ENCODE results near the gene NID2.
A peak's percentile ranks its signal among the peaks of the same experiment; 100 is the strongest.

Gene NID2

DNA sequence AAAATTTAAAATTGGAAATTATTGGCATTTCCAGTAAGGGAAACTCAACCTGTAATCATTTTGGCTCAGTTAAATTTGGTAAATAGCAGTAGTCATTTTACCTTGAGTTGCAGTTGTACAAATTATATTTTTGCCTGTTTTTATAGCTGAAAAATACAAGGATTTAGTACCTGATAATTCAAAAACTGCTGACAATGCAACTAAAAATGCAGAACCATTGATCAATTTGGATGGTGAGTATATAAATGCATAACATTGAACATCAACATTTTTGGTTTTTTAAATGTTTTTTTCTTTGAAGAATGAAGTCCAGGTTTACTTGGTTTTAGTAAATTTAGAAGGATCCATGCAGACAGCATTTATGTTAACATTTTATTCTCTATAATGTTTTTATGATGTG, 70.5 kb downstream of the NID2 start:
- no peak for DNase-seq

DNA sequence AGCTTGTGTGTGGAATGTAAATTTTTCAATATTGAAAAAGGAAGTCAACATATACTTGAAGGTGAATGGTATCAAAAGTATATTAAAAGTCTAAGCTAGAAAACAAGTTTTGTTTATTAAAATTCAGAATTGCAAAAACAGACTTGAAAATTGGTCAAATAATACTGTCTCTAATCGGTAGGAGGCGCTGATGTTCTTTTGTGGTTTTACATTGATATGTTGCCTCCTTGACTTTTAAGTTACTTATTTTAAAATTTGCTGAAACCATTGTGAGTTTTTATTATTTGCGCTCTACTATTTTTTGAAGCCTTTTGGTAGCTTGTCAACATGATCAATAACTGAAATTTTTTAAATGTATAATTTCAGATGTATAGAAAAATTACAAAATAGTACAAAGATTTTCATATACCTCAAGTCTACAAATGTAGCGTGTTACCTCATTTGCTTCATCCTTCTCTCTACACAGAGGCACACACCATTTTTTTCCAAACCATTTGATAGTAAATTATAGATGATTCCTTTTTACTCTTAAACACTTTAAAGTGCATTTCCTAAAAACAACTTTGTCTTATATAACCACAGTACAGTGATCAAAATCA, 72.6 kb downstream of the NID2 start:
- no peak for DNase-seq

DNA sequence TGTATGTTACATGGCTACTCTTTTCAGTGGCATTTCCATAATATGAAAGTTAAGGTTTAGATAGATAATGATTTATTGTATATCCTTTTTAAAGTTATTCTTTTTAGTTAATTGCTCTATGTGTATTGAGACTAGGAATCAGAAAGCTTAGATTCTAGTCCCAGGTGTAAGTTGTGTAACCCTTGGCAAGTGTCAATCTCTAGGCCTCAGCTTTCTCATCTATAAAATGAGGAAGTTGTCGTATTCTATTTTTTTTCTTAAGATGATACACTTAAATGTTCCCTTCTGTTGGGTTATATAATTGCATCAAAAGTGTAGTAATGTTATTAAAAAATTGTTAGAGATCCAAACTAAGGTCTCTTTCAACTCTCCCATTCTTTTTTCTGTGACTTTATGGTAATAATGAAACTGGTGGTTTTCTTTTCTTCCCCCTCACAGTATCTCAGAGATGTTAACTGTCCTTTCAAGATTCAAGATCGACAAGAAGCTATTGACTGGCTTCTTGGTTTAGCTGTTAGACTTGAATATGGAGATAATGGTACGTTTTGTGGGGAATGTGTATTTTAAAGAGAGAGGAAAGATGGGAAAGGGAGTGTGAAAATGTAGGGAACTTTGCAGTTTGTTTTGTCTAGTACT, 75.5 kb downstream of the NID2 start:
- no peak for DNase-seq

DNA sequence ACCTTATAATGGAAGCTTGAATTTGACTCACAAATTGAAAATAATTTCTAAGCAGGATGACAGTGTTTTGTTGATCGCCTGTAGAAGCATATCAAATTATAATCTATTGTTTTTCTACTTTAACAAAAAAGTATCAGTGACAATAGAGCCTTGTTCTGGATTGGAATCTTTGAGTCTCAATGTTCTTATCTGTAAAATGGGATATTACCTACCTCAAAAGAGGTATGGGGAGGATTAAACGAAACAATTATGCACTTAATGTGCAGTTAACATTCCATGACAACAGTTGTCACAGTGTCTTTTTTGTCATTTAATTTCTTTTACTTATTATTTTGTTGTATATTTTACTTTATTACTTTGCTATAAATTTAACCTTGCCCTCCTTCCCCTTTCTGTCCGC, 78.4 kb downstream of the NID2 start:
- no peak for DNase-seq

DNA sequence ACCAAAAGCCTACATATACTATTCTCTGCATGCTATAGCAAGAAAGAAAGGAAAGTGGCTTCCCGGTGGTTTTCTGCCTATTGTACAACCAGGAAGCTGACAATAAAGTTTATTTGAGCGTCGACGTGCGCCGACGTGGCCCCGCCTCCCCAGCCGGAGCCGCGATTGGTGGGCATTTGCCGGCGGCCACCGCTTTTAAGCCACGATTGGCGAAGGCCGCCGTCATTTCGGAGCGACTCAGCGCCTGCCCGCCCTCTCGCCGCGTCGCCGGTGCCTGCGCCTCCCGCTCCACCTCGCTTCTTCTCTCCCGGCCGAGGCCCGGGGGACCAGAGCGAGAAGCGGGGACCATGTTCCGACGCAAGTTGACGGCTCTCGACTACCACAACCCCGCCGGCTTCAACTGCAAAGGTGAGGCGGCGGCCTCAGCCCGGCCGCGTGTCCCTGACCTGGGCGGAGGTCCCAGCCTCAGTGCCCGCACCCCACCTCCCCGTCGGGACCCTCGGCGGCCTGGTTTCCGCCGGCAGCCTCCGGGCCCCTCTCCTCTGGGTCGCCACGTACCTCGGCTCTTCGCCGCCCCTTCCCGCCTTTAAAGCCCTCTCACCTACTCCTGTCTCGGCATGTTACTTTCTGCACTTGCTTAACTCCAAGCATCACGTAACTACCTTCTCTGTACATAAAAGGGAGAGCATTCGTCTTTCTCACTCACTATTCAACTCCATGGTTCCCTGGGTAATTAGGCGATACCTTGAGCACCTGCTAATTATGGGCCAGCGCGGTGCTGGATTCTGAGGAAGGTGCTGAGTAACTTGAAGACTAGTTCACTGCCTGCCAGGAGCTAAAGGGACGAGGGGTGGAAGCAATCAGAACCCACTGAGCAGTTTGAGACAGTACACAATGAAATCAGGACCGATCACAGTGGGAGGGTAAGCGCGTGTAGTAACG, 79.3 kb downstream of the NID2 start, which contains the start of gene RTRAF:
Gene RTRAF, plus strand, starts transcription at position 254 of the 942 bp plus-strand sequence. Its CDS starts 94 bp downstream, at position 348.
- DNase-seq, result peak; percentile 96

DNA sequence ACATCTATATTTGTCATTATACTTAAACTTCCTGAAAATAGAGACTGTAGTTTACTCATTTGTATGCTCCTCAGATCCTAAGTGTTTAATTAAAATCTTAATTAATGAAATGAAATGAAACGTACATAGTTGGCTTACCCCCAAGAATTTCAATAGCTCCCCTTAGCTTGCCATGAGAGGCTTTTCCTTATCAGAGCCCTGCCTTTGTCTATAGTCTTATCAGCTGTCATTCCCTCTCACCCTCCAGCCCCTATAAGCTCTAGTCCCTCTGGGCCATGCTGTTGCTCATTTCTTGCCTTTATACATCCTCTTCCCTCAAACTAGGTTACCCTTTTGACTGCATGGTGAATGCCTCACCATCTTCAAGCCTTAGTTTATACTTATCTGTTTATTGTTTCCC, 80.6 kb downstream of the NID2 start:
- DNase-seq, result peak; percentile 3

DNA sequence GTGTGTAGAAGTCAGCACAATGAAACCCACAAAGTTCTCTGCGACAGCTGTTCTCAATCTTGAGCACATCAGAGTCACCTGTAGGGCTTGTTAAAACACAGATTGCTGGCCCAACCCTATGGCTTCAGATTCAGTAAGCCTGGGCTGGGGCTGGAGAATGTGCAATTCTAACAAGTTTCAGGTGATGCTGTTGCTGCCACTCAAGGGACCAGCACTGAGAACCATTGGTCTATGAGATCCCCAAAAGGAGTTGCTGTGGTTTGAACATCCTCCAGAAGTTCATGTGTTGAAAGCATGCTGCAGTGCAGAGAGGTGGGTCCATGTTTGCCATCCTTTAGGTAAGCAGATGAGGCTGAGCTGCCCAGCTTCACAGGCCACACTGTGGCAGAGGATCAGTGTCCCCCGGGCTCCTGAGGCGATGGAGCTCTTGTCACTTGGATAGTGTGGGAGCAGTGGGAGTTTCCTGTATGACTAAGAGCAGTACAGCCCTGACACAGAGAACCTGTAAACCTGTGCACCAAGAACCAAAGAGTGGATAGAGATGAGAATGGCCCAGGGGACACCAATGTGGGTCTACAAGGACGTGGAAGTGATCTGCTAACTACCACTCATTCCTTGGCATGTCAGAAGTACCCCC, 87.5 kb downstream of the NID2 start:
- no peak for DNase-seq

DNA sequence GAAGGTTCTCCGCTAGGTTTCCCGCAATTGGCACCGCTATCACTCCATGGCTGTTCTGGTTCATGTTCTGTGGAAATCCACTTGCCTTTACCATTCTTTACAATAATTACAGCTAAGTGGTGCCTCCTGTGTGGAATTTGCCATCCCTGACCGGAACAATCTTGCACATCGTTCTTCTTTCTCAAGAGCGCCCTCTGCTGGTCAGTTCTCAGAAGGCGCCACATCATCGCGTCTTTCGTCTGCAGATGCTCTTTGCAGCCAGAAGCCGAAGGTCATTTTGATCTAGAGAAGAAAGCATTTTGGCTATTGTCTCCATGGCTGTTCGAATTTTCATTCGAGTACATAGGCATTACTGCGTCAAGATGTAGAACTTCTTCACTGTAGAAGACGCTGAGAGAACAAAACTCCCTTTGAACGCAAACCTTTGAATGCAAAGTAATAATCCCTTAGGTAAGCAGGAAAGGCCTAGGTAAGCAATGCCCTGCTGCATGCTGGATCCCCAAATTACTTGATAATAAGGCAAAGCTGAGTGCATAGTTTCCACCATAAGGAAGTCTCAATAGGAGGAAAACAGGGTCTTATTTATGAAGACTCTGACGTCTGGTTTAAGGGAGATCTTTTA, 89.7 kb downstream of the NID2 start:
- peak; percentile 48 for DNase-seq

DNA sequence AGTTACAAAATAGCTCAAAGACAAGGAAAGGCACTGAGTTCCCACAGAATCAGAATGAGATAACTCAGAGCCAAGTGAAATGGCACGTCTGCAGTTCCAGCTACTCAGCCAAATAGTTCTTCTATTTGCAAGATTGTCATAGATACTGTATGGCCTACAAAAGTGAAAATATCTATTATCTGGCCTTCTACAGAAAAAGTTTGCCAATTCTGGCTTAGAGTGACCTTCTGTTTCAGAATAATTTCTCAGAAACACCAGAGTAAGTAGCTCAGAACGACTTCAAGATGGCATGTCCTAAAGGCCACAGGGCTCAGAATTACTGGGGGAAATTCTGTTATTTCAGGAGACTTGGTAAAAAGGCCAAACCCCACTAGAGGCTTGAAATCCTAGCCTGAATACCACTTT, 90.2 kb downstream of the NID2 start:
- no peak for DNase-seq

DNA sequence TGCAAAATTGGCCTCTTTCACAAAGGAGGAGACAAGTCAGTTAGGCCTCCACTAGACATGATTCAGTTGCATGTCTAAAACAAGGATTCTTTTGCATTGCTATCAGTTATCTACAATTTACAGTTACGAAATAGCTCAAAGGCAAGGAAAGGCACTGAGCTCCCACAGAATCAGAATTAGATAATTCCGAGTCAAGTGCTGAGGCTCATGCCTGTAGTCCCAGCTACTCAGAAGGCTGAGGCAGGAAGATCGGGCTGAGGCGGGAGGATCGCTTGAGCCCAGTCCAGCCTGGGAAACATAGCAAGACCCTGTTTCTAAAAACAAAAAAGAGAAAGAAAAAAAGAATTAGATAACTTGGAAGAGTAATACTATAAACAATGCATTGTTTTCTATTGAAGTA, 91.8 kb downstream of the NID2 start:
- no peak for DNase-seq

DNA sequence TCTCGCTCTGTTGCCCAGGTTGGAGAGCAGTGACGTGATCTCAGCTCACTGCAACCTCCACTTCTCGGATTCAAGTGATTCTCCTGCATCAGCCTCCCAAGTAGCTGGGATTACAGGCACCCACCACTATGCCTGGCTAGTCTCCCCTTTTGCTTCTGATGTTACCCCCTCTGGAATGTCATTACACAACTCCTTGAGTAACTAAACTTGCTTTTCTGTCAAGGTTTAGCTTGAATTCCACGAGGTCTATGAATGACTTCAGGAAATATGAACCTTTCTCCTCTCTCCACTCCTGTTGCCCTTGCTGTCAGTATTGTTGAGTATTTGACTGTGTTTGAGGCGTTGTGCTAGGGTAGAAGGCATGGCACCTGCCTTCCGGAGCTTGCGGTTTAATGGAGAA, 96.3 kb downstream of the NID2 start:
- DNase-seq, result no peak

DNA sequence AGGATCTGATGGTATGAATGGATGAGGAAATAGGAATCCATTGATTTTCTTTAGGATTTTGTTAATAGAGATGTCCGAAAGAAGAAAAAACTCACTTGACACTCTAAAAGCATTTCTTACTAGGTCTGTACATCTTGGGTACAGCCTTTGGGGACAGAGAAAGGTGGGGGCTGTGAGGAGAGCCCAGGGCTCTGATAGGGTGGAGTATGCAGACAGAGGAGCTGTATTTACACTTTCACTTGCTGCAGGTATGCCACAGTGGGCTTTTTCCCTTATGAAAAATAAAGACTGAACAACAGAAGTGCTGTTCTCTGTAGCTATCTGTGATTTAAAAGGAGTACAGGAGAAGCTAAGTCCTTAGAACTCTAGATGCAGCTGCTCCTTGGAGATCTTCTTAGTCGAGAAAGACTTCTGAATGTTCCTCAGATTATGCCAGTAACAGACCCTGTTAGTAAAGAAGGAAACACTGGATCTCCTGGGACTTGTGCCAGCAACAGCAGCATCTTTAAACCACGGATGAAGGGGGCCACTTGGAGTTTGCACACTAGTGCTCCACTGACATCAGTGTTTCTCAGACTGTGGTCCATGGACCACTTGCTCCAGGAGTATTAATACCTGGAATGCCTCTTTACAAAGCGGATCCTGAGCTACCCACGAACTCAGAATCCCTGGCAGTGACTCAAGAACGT, 98.9 kb downstream of the NID2 start:
- no peak for DNase-seq

DNA sequence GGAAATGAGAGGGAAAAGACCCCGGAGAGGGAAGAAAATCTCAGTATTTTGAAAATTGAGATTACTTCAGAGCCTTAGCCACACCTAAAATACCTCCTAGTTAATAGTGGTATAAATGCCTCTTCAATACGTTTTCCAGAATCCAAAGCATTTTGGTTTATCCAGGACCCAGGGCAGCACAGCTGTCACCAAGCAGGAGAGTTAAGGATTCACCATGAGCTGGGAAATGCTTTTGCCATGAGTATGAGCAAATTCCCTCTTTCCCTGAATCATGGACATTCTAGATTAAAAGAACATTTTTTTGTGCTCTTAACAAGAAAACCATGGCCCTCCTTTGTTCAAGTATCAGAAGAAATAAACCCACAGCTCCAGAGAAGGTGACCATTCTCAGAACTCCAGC, 101.3 kb downstream of the NID2 start:
- no peak for DNase-seq

DNA sequence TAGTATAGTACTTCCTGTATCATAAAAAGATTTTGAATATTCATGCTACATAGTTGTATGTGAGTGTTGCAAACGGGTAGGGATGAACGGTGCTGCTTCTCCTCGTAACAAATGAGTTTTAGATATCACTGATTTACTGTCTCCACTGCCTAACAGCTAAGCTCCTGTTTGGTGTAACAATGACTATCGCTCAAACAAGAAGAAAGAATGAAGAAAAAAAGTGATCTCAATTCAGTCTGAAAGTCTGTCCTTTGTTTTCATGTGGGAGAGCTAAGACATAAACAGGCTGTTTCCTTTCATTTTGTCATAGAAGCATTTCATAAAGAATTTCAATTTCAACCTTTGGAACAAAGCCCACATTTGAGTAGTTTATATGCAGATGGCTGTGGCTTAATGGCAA, 105.6 kb downstream of the NID2 start:
- DNase-seq, result peak; percentile 8

DNA sequence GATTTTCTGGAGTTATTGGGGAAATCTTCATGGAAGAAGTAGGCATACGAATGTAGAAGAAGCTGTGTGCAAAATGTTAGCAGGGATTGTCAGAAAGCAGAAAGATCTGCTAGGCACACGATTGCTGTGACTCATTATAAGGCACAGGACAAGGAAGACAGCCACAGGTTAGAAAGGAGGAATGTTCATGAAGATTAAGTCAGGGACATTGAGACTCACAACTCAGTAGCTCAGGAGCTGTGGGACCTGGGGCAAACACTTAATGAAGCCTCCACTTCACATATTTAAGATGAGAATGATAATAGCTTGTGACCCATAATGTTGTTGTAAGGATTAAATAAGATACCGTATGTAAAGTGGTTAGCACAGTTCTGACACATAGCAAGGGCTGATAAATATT, 106.1 kb downstream of the NID2 start:
- no peak for DNase-seq

DNA sequence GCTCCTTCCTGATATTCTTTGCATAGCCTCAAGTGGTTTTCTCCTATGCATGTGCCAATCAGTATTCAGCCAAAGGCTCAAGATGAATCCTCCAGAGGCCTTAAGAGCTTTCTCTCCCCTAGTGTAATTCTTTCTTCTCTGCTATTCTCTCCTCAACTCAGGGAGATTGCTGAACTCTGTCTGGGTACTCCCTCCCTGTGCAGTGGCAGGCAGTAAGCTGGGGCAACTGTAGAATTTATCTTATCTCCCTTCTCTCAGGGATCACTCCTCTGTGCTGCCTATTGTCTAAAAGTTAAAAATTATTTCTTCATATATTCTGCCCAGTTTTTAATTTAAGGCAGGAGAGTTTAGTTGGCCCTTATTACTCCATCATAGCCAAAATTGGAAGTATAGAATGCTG, 108.0 kb downstream of the NID2 start:
- no peak for DNase-seq

DNA sequence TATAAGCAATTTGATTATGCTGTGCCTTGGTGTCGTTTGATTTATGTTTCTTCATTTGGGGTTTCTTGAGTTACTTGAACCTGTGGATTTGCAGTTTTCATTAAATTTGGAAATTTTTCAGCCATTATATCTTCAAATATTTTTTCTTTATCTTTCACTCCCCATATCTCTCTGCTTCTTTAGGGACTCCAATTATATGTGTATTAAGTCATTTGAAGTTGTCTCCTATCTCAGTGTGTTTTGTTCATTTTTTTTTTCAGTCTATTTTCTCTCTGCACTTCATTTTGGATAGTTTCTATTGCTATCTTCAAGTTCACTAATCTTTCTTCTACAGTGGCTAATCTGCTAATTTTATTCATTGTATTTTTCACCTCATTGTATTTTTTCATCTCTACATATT, 108.9 kb downstream of the NID2 start:
- DNase-seq, result no peak

DNA sequence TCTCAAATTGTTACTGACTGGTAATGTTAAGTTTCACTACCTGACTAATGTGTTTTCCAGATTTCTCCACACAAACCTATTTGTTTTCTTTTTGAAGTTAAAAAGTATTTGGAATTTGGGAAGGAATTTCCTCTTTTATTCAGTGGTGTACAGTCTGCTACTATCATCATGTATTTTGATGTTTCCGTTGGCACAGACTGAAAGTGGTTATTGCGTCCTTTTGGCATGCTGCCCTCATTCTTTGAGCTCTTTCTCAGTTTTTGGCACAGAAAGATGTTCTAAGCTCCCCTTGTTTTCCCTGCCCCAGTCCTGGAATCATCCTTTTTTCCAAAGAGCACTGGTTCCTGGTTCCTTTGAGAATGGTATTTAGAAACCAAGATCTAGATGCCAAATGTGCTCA, 110.9 kb downstream of the NID2 start:
- no peak for DNase-seq

Measured in DMS79 (cell line).